Measurements from ENCODE around the gene AMBRA1. TPM values are rescaled to one million over a fixed set of nuclear protein-coding genes. Genes with fewer than 3 reads are reported as not detected.

The AMBRA1 gene
- total RNA-seq, 1 donor from 2014 or later: 29.4 TPM

DNA sequence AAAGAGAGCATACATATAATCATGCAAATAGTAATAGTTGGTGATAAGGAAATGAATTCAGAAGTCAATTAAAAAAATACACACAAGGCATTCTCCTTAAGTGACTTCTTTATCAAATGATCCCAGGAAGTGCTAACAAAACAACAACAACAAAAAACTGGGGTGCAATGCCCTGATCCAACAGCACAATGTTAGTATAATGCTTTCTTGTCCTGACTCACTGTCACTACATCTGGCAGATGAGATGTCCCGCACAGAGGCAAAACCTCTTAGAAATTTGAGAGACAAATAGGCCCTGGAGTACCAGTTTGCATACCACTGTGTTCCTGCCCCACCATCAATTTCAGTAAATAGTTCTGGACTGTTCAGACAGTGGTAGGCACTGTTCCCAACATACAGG is 11.0 kb upstream of the AMBRA1 start:
- H3K4me3 Mint-ChIP-seq (ENCODE audit: unreplicated experiment): no peak overlapping the region
- Histone ChIP-seq H3K79me2 (ENCODE audit: insufficient read depth, low read length) (no peaks in the 10 kb centered on the region), H3K4me3 (ENCODE audit: insufficient read depth, low read depth, low read length) (no peak overlapping the region), H3K9ac (ENCODE audit: low read length) (no peak overlapping the region), H2AFZ (ENCODE audit: low read depth, low read length) (no peak overlapping the region), H4K20me1 (ENCODE audit: insufficient read depth, low read length) (no peaks in the 10 kb centered on the region), H3K36me3 (ENCODE audit: insufficient read depth, low read length) (no peaks in the 10 kb centered on the region), H3K4me2 (ENCODE audit: low read length) (no peak overlapping the region), H3K4me1 (ENCODE audit: insufficient read depth, low read length) (no peaks in the 10 kb centered on the region), H3K27me3 (ENCODE audit: insufficient read depth, low read length) (no peaks in the 10 kb centered on the region), H3K27ac (ENCODE audit: low read depth, low read length) (no peak overlapping the region), H3K9me3 (ENCODE audit: insufficient read depth, low read depth, low read length) (no peaks in the 10 kb centered on the region)
- no peak overlapping the region for H3K27ac Mint-ChIP-seq (ENCODE audit: unreplicated experiment)
- no peaks in the 10 kb centered on the region for H3K9me3 Mint-ChIP-seq (ENCODE audit: unreplicated experiment)
- no peak for FAIRE-seq
- H3K27me3 Mint-ChIP-seq (ENCODE audit: low read depth, unreplicated experiment): no peaks in the 10 kb centered on the region
- H3K36me3 Mint-ChIP-seq (ENCODE audit: low read depth, unreplicated experiment): peaks cover 4% of the 10 kb centered on the region
- H3K4me1 Mint-ChIP-seq (ENCODE audit: low read depth, unreplicated experiment): no peaks in the 10 kb centered on the region
- TF ChIP-seq, protein P1, sequence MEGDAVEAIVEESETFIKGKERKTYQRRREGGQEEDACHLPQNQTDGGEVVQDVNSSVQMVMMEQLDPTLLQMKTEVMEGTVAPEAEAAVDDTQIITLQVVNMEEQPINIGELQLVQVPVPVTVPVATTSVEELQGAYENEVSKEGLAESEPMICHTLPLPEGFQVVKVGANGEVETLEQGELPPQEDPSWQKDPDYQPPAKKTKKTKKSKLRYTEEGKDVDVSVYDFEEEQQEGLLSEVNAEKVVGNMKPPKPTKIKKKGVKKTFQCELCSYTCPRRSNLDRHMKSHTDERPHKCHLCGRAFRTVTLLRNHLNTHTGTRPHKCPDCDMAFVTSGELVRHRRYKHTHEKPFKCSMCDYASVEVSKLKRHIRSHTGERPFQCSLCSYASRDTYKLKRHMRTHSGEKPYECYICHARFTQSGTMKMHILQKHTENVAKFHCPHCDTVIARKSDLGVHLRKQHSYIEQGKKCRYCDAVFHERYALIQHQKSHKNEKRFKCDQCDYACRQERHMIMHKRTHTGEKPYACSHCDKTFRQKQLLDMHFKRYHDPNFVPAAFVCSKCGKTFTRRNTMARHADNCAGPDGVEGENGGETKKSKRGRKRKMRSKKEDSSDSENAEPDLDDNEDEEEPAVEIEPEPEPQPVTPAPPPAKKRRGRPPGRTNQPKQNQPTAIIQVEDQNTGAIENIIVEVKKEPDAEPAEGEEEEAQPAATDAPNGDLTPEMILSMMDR (IDR thresholded peaks at IDR 0.05; ENCODE audit: insufficient read depth, low read depth, low read length): no peak
- no peak for TF ChIP-seq EZH2 (IDR thresholded peaks at IDR 0.05; ENCODE audit: insufficient read depth, low read length)
- no peak for DNase-seq (ENCODE audit: low read depth)

DNA sequence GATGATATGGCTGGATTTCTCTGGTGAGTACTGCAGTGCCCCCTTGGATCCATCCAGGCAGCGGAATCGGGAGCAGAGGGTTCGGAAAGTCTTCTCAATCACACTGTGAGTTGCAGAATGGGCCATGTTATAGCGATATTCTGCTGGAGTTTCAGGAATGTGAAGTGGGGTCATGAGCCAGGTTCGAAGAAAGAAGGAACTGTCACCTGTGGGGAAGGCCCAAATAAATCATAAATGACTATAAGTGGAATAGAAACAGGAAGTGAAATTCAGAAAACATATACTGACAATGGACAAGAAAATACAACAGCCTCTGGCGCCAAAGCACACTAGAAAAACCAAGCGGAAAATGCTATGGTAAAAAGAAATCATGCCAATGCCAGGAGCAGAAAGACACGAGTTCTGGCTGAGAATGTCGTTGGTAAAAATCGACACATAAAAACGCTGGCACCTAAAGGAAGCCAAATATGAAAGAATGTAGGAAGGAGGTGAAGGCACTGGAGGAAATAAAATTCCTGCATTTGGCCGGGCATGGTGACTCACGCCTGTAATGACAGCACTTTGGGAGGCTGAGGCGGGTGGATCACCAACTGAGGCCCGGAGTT is 10.0 kb upstream of the AMBRA1 start:
- H3K4me1 Mint-ChIP-seq (ENCODE audit: low read depth, unreplicated experiment): no peaks in the 10 kb centered on the region
- no peaks in the 10 kb centered on the region for H3K9me3 ChIP-seq (ENCODE audit: insufficient read depth, low read depth, low read length)
- no peak overlapping the region for H3K4me3 ChIP-seq (ENCODE audit: insufficient read depth, low read depth, low read length)
- H3K36me3 Mint-ChIP-seq (ENCODE audit: low read depth, unreplicated experiment): peaks cover 4% of the 10 kb centered on the region
- H3K4me1 ChIP-seq (ENCODE audit: insufficient read depth, low read length): no peaks in the 10 kb centered on the region
- H3K27ac Mint-ChIP-seq (ENCODE audit: unreplicated experiment): no peak overlapping the region
- H3K4me3 Mint-ChIP-seq (ENCODE audit: unreplicated experiment): no peak overlapping the region
- no peaks in the 10 kb centered on the region for H4K20me1 ChIP-seq (ENCODE audit: insufficient read depth, low read length)
- no peak overlapping the region for H3K9ac ChIP-seq (ENCODE audit: low read length)
- no peak for TF ChIP-seq EZH2 (IDR thresholded peaks at IDR 0.05; ENCODE audit: insufficient read depth, low read length)
- TF ChIP-seq, protein P1 (IDR thresholded peaks at IDR 0.05; ENCODE audit: insufficient read depth, low read depth, low read length): no peak
- H3K27me3 Mint-ChIP-seq (ENCODE audit: low read depth, unreplicated experiment): no peaks in the 10 kb centered on the region
- DNase-seq (ENCODE audit: low read depth): no peak
- no peak overlapping the region for H3K27ac ChIP-seq (ENCODE audit: low read depth, low read length)
- H3K79me2 ChIP-seq (ENCODE audit: insufficient read depth, low read length): no peaks in the 10 kb centered on the region
- no peaks in the 10 kb centered on the region for H3K27me3 ChIP-seq (ENCODE audit: insufficient read depth, low read length)
- H3K9me3 Mint-ChIP-seq (ENCODE audit: unreplicated experiment): no peaks in the 10 kb centered on the region
- no peaks in the 10 kb centered on the region for H3K36me3 ChIP-seq (ENCODE audit: insufficient read depth, low read length)
- no peak overlapping the region for H3K4me2 ChIP-seq (ENCODE audit: low read length)
- FAIRE-seq: no peak
- H2AFZ ChIP-seq (ENCODE audit: low read depth, low read length): no peak overlapping the region

GRCh38 chr11:46601129-46601528 is 7.3 kb upstream of the AMBRA1 start:
- no peak overlapping the region for H3K27ac ChIP-seq (ENCODE audit: low read depth, low read length)

More at GRCh38 chr11:46601129-46601528, 7.3 kb upstream of the AMBRA1 start:
- H3K4me2 ChIP-seq (ENCODE audit: low read length): no peak overlapping the region
- H2AFZ ChIP-seq (ENCODE audit: low read depth, low read length): no peak overlapping the region
- H3K27me3 Mint-ChIP-seq (ENCODE audit: low read depth, unreplicated experiment): no peaks in the 10 kb centered on the region
- H3K79me2 ChIP-seq (ENCODE audit: insufficient read depth, low read length): no peaks in the 10 kb centered on the region
- no peak overlapping the region for H3K4me3 Mint-ChIP-seq (ENCODE audit: unreplicated experiment)
- no peak overlapping the region for H3K4me3 ChIP-seq (ENCODE audit: insufficient read depth, low read depth, low read length)
- H3K27me3 ChIP-seq (ENCODE audit: insufficient read depth, low read length): no peaks in the 10 kb centered on the region
- no peak overlapping the region for H3K27ac Mint-ChIP-seq (ENCODE audit: unreplicated experiment)
- H3K4me1 Mint-ChIP-seq (ENCODE audit: low read depth, unreplicated experiment): peaks cover 5% of the 10 kb centered on the region
- no peaks in the 10 kb centered on the region for H4K20me1 ChIP-seq (ENCODE audit: insufficient read depth, low read length)
- peaks cover 4% of the 10 kb centered on the region for H3K36me3 Mint-ChIP-seq (ENCODE audit: low read depth, unreplicated experiment)
- H3K36me3 ChIP-seq (ENCODE audit: insufficient read depth, low read length): no peaks in the 10 kb centered on the region
- H3K9ac ChIP-seq (ENCODE audit: low read length): no peak overlapping the region
- no peaks in the 10 kb centered on the region for H3K9me3 ChIP-seq (ENCODE audit: insufficient read depth, low read depth, low read length)
- no peaks in the 10 kb centered on the region for H3K9me3 Mint-ChIP-seq (ENCODE audit: unreplicated experiment)
- FAIRE-seq (no peak), DNase-seq (ENCODE audit: low read depth) (no peak)
- no peak for TF ChIP-seq EZH2 (IDR thresholded peaks at IDR 0.05; ENCODE audit: insufficient read depth, low read length)
- TF ChIP-seq, protein P1 (IDR thresholded peaks at IDR 0.05; ENCODE audit: insufficient read depth, low read depth, low read length): no peak
- peaks cover 6% of the 10 kb centered on the region for H3K4me1 ChIP-seq (ENCODE audit: insufficient read depth, low read length)
